Adipocyte (in vitro differentiated cells): Measurements from ENCODE around the gene FUT7.

Experiments used
- DNase-seq: peaks from one replicate; pipeline ENCODE4 v3.0.0-alpha.2; 2015; ENCODE audit warnings: low read depth
- H3K27me3 ChIP-seq: replicated peaks from 2 replicates; pipeline ENCODE4 v1.7.0; 2013; ENCODE audit warnings: mild to moderate bottlenecking, low read length, moderate library complexity; ENCODE audit not compliant: control insufficient read depth, insufficient read depth
- H3K36me3 ChIP-seq: 2 replicates; pipeline ENCODE4 v1.7.0; 2013; ENCODE audit warnings: low read length, mild to moderate bottlenecking, moderate library complexity; ENCODE audit not compliant: control insufficient read depth, insufficient read depth, severe bottlenecking
- H3K4me1 ChIP-seq: 2 replicates; pipeline ENCODE4 v1.7.0; 2013; ENCODE audit warnings: mild to moderate bottlenecking, low read length, moderate library complexity; ENCODE audit not compliant: control insufficient read depth, insufficient read depth
- H3K4me3 ChIP-seq: 2 replicates; pipeline ENCODE4 v1.7.0; 2013; ENCODE audit warnings: mild to moderate bottlenecking, low read length, moderate library complexity
- H3K9ac ChIP-seq: 2 replicates; pipeline ENCODE4 v1.7.0; 2013; ENCODE audit warnings: mild to moderate bottlenecking, low read length, moderate library complexity
- H3K9me3 ChIP-seq: 2 replicates; pipeline ENCODE4 v1.7.0; 2013; ENCODE audit warnings: mild to moderate bottlenecking, low read length, moderate library complexity; ENCODE audit not compliant: control insufficient read depth

FUT7 gene

DNA sequence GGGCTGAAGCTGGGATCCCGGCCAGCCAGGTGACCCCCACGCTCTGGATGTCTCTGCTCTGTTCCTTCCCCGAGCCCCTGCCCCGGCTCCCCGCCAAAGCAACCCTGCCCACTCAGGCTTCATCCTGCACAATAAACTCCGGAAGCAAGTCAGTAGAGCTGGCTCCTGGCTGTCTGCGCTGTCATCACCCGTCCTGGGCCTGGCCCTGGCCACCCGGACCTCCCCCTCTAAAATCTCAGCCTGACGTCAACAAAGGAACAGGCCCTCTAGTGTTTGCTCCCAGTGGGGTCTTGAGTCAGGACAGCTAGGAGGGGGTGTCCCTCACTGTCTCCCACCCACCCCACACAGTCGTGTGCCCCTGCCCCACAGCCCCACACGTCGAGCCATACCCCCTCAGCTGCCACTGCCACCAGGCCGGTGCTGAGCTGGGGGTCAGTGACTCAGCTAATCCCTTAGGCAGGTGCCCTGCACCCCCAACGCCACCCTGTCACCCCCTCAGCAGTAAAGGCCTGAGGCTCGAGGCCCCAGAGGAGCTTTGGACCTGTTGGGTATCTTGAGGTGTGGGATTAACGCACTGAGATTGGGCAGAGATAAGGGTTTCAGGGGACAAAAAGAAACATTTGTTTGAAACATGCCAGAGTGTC is 50.2 kb downstream of the FUT7 start:
- no peak overlapping the region for H3K9ac ChIP-seq
- H3K4me3 ChIP-seq: no peak overlapping the region
- H3K36me3 ChIP-seq: no peaks in the 10 kb centered on the region
- no peaks in the 10 kb centered on the region for H3K9me3 ChIP-seq
- H3K4me1 ChIP-seq: peaks cover 5% of the 10 kb centered on the region
- DNase-seq: no peak
- H3K27me3 ChIP-seq: peaks cover 12% of the 10 kb centered on the region

DNA sequence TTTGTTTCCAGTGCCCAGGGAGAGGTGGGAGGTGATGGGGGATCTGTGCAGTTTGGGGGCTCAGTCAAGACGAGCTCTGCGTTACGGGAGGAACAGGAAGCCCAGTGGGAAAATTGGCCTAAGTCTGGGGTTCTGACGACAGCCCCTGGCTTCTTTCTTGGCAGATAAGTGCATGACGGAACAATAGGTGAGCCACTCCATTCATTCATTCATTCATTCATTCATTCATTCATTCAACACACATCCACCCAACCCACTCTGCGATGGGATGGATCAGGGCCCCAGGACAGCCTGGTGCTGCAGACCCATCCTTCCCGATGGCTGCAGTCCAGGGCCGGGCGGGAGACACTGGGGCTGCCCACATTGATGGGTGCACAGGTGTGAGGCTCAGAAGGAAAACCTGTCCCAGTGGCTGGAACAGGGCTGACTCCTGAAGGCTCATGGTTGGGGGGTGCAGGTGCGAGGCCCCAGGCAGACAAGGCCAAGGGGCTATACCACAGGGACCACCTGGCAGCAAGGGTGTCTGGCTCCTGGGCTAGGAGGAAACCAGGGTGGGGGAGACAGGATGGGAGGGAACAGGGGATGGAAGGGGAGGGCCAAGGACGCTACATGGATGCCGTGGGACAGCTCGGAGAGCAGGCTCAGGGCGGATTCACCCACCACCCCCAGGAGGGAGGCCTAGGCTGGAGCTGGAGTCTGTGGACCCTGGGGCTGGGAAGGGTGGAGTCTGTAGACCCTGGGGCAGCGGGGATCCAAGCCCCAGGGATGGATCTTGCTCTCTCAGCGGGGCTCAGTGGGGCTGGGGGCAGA is 51.0 kb downstream of the FUT7 start:
- Histone ChIP-seq H3K4me1 (peaks cover 5% of the 10 kb centered on the region), H3K9me3 (no peaks in the 10 kb centered on the region), H3K36me3 (no peaks in the 10 kb centered on the region), H3K27me3 (peaks cover 8% of the 10 kb centered on the region), H3K9ac (no peak overlapping the region), H3K4me3 (no peak overlapping the region)
- DNase-seq: no peak
